H1 (cell line): ENCODE measurements around the gene SPAG16. TPM values are rescaled to one million over a fixed set of nuclear protein-coding genes. Genes with fewer than 3 reads are reported as not detected.

Experiments
- CTCF ChIA-PET: fragments of 300-600 bp; sonication (Branson Sonifier 250); formaldehyde crosslinking; loops from one replicate; lab custom pipeline; 2021; ENCODE audit not compliant: partially characterized antibody; lab: Charles Lee
- POLR2A ChIA-PET: fragments of 300-600 bp; sonication (Branson Sonifier 250); formaldehyde crosslinking; loops from one replicate; lab custom pipeline; 2021; ENCODE audit warnings: inconsistent platforms; ENCODE audit not compliant: partially characterized antibody; lab: Charles Lee
- DNase-seq, 2 experiments: peaks; one replicate each; pipeline versions ENCODE4 v3.0.0 to v3.0.0-alpha.2; 2010 to 2022; ENCODE audit warnings: low spot score in 2 of 2, low read depth in 1 of 2, mixed read lengths in 1 of 2
- FAIRE-seq: peaks from 2 replicates; lab custom pipeline; 2011; peaks lifted over from hg19 to GRCh38; lab: Jason Lieb, UNC
- H2AFZ ChIP-seq: 2 replicates; pipeline ENCODE4 v1.8.1; 2012; ENCODE audit warnings: low read length, inconsistent platforms
- H2AK5ac ChIP-seq: 2 replicates; pipeline ENCODE4 v1.6.1; 2013; ENCODE audit warnings: low read depth, low read length
- H2BK120ac ChIP-seq: replicated peaks from 2 replicates; pipeline ENCODE3; 2013; ENCODE audit warnings: low read depth, low read length, inconsistent platforms
- H2BK12ac ChIP-seq: 2 replicates; pipeline ENCODE4 v1.6.1; 2013; ENCODE audit warnings: low read depth, low read length
- H2BK15ac ChIP-seq: 2 replicates; pipeline ENCODE4 v1.6.1; 2013; ENCODE audit warnings: low read length
- H2BK20ac ChIP-seq: 2 replicates; pipeline ENCODE4 v1.6.1; 2013; ENCODE audit warnings: low read length
- H2BK5ac ChIP-seq: 2 replicates; pipeline ENCODE4 v1.6.1; 2013; ENCODE audit warnings: low read depth, low read length
- H3K14ac ChIP-seq: 2 replicates; pipeline ENCODE4 v1.6.1; 2013; ENCODE audit warnings: inconsistent platforms; ENCODE audit not compliant: insufficient read length
- H3K18ac ChIP-seq: 2 replicates; pipeline ENCODE4 v1.6.1; 2013; ENCODE audit warnings: low read length; ENCODE audit errors: extremely low read depth
- H3K23ac ChIP-seq: 2 replicates; pipeline ENCODE4 v1.6.1; 2013; ENCODE audit warnings: inconsistent platforms; ENCODE audit not compliant: insufficient read length
- H3K23me2 ChIP-seq: 2 replicates; pipeline ENCODE4 v1.6.1; 2013; ENCODE audit warnings: low read depth, low read length
- H3K27ac ChIP-seq: 2 replicates; pipeline ENCODE4 v1.6.1; 2011; ENCODE audit warnings: low read depth, low read length, inconsistent platforms
- H3K27me3 ChIP-seq, 4 experiments: replicated peaks in 1 of 4; 1 replicate in 1 of 4; 2 replicates in 3 of 4; pipeline versions ENCODE4 v1.6.1 to v1.8.1; 2011 to 2013; ENCODE audit warnings: low read length in 3 of 4, mild to moderate bottlenecking in 3 of 4, inconsistent platforms in 2 of 4, mixed read lengths in 2 of 4, moderate library complexity in 1 of 4; ENCODE audit not compliant: control insufficient read depth in 3 of 4, insufficient read depth in 3 of 4; ENCODE audit errors: extremely low read depth in 1 of 4
- H3K36me3 ChIP-seq, 4 experiments: 2 replicates each; pipeline versions ENCODE4 v1.6.1 to v1.8.1; 2011 to 2013; ENCODE audit warnings: mild to moderate bottlenecking in 4 of 4, low read length in 3 of 4, moderate library complexity in 2 of 4, control low read depth in 1 of 4, inconsistent platforms in 1 of 4; ENCODE audit not compliant: insufficient read depth in 4 of 4, control insufficient read depth in 2 of 4
- H3K4ac ChIP-seq: replicated peaks from 2 replicates; pipeline ENCODE3; 2013; ENCODE audit warnings: low read length, low read depth, mixed read lengths, inconsistent platforms; ENCODE audit not compliant: insufficient read length
- H3K4me1 ChIP-seq, 4 experiments: replicated peaks in 1 of 4; 1 replicate in 1 of 4; 2 replicates in 3 of 4; pipeline versions ENCODE4 v1.6.1 to v1.8.1; 2011 to 2013; ENCODE audit warnings: low read length in 3 of 4, inconsistent platforms in 2 of 4, mixed read lengths in 1 of 4; ENCODE audit not compliant: insufficient read depth in 4 of 4, control insufficient read depth in 3 of 4
- H3K4me2 ChIP-seq, 2 experiments: 2 replicates each; pipeline versions ENCODE4 v1.6.1 to v1.8.1; 2011 to 2013; ENCODE audit warnings: low read depth in 2 of 2, low read length in 2 of 2, control low read depth in 1 of 2, inconsistent platforms in 1 of 2, mild to moderate bottlenecking in 1 of 2; ENCODE audit not compliant: insufficient read depth in 1 of 2
- H3K4me3 ChIP-seq, 4 experiments: fragments of 200-600, 300-600 bp in 1 of 4; sonication (generic), shearing (Covaris generic), sonication (Bioruptor Twin) in 1 of 4; 2 replicates each; pipeline versions ENCODE4 v1.5.1 to v1.8.1; 2011 to 2016; ENCODE audit warnings: low read length in 4 of 4, low read depth in 3 of 4, control low read depth in 2 of 4, inconsistent platforms in 2 of 4, mild to moderate bottlenecking in 2 of 4, mixed read lengths in 1 of 4, moderate library complexity in 1 of 4; ENCODE audit not compliant: insufficient read depth in 2 of 4; ENCODE audit errors: extremely low read depth in 1 of 4
- H3K56ac ChIP-seq: replicated peaks from 2 replicates; pipeline ENCODE3; 2013; ENCODE audit warnings: low read depth, mild to moderate bottlenecking, mixed read lengths, low read length, inconsistent platforms; ENCODE audit not compliant: insufficient read length
- H3K79me1 ChIP-seq: 2 replicates; pipeline ENCODE4 v1.6.1; 2013; ENCODE audit warnings: low read depth, low read length, control low read depth
- H3K79me2 ChIP-seq, 2 experiments: 2 replicates each; pipeline versions ENCODE4 v1.6.1 to v1.8.1; 2012 to 2013; ENCODE audit warnings: low read length in 2 of 2, mild to moderate bottlenecking in 2 of 2, inconsistent platforms in 1 of 2; ENCODE audit not compliant: insufficient read depth in 2 of 2, control insufficient read depth in 1 of 2
- H3K9ac ChIP-seq, 4 experiments: replicated peaks in 1 of 4; 1 replicate in 1 of 4; 2 replicates in 3 of 4; pipeline versions ENCODE4 v1.6.1 to v1.8.1; 2011 to 2013; ENCODE audit warnings: low read depth in 3 of 4, low read length in 3 of 4, control low read depth in 2 of 4, mild to moderate bottlenecking in 2 of 4, moderate library complexity in 2 of 4, inconsistent platforms in 1 of 4; ENCODE audit errors: extremely low read depth in 1 of 4
- H3K9me3 ChIP-seq, 2 experiments: 2 replicates each; pipeline versions ENCODE4 v1.6.1 to v1.8.1; 2012 to 2013; ENCODE audit warnings: mild to moderate bottlenecking in 2 of 2, moderate library complexity in 2 of 2, control low read depth in 1 of 2, inconsistent platforms in 1 of 2, low read depth in 1 of 2, low read length in 1 of 2, mixed read lengths in 1 of 2; ENCODE audit not compliant: insufficient read depth in 2 of 2
- H4K20me1 ChIP-seq, 2 experiments: replicated peaks in 1 of 2; 2 replicates each; pipeline versions ENCODE3 to v1.8.1; 2011 to 2013; ENCODE audit warnings: inconsistent platforms in 2 of 2, low read length in 2 of 2, mild to moderate bottlenecking in 1 of 2; ENCODE audit not compliant: insufficient read depth in 2 of 2, control insufficient read depth in 1 of 2
- H4K5ac ChIP-seq: 2 replicates; pipeline ENCODE4 v1.6.1; 2013; ENCODE audit warnings: low read length, low read depth, mixed read lengths, inconsistent platforms; ENCODE audit not compliant: insufficient read length
- H4K8ac ChIP-seq: 2 replicates; pipeline ENCODE4 v1.8.0; 2013; ENCODE audit warnings: mild to moderate bottlenecking, moderate library complexity, low read length, inconsistent platforms; ENCODE audit not compliant: insufficient read depth; ENCODE audit errors: extremely low read depth
- H4K91ac ChIP-seq: replicated peaks from 2 replicates; pipeline ENCODE3; 2013; ENCODE audit warnings: low read length, mixed read lengths, inconsistent platforms; ENCODE audit not compliant: insufficient read length
- ATF3 ChIP-seq: IDR thresholded peaks from 2 replicates; pipeline ENCODE4 v1.6.1; 2011; ENCODE audit warnings: low read depth, mild to moderate bottlenecking, low read length; ENCODE audit not compliant: insufficient read depth
- BCL11A ChIP-seq, 2 experiments: IDR thresholded peaks; one replicate each; pipeline ENCODE4 v1.6.1; 2011; ENCODE audit warnings: low read depth in 2 of 2, low read length in 2 of 2, mild to moderate bottlenecking in 2 of 2
- CEBPB ChIP-seq: IDR thresholded peaks from 2 replicates; pipeline ENCODE4 v1.6.1; 2012; ENCODE audit warnings: low read depth, low read length
- CHD2 ChIP-seq: IDR thresholded peaks from 2 replicates; pipeline ENCODE4 v1.6.1; 2012; ENCODE audit warnings: low read length, improper control_type of control experiment
- JUN ChIP-seq: IDR thresholded peaks from 2 replicates; pipeline ENCODE4 v1.6.1; 2011; ENCODE audit warnings: low read depth, mild to moderate bottlenecking, improper control_type of control experiment, low read length
- NRF1 ChIP-seq: IDR thresholded peaks from 2 replicates; pipeline ENCODE4 v1.6.1; 2011; ENCODE audit warnings: mild to moderate bottlenecking, low read depth, low read length, improper control_type of control experiment
- SIN3A ChIP-seq, 2 experiments: IDR thresholded peaks in 1 of 2; conservative IDR thresholded peaks in 1 of 2; 2 replicates each; pipeline ENCODE4 v1.6.1; 2011 to 2012; ENCODE audit warnings: low read length in 2 of 2, improper control_type of control experiment in 1 of 2, low read depth in 1 of 2, mild to moderate bottlenecking in 1 of 2
- SIX5 ChIP-seq: IDR thresholded peaks from 2 replicates; pipeline ENCODE4 v1.6.1; 2011; ENCODE audit warnings: mild to moderate bottlenecking, low read depth, low read length
- SP4 ChIP-seq: IDR thresholded peaks from 2 replicates; pipeline ENCODE4 v1.6.1; 2012; ENCODE audit warnings: low read length, inconsistent platforms
- YY1 ChIP-seq: IDR thresholded peaks from 2 replicates; pipeline ENCODE4 v1.6.1; 2011; ENCODE audit warnings: low read depth, mild to moderate bottlenecking, low read length
- polyA plus RNA-seq, 7 experiments: library from polyadenylated mRNA; depleted of rRNA in 3 of 7; stranded (reverse) in 5 of 7; unstranded in 2 of 7; fragments of >200 nt in 5 of 7; fragments of 200-250 nt in 2 of 7; gene quantifications; 1 replicate in 5 of 7; 2 replicates in 1 of 7; 4 replicates in 1 of 7; pipeline versions ENCODE4 v1.2.1 to v1.2.3, GENCODE V29; 2011 to 2013; ENCODE audit warnings: missing spikeins in 2 of 7, mixed read lengths in 2 of 7
- total RNA-seq: library from RNA; stranded (reverse); fragmentation: NEBNext Ultra II Directional; extraction: Animal tissue kit (Norgen Biotek cat#: 25700); gene quantifications from 2 replicates; pipeline ENCODE4 v1.2.1, GENCODE V29; 2021

Gene SPAG16
- total and polyA plus RNA-seq, 2 of the 8 experiments (the other 6 are each of a cell fraction or from before 2014, with no cell fraction given), result 6.0 to 14.9 TPM

GRCh38 chr2:213834331-213834730 is 550.1 kb downstream of the SPAG16 start:
- CTCF ChIA-PET, result interaction anchor here (0.6 to 1.1 kb wide), 2 partner anchors 345 to 1147 kb away, joined by 3 to 4 read pairs; no protein-coding TSS in a partner anchor
- POLR2A ChIA-PET, result no interaction called here
- H3K4me1 ChIP-seq, result no peaks in the 10 kb centered on the region
- no peak overlapping the region for H4K5ac ChIP-seq
- H3K79me2 ChIP-seq, result no peaks in the 10 kb centered on the region
- no peak overlapping the region for H4K91ac ChIP-seq
- no peak overlapping the region for H3K14ac ChIP-seq
- H3K56ac ChIP-seq, result no peak overlapping the region
- H3K23me2 ChIP-seq, result no peaks in the 10 kb centered on the region
- H4K20me1 ChIP-seq, result no peaks in the 10 kb centered on the region
- H3K4me2 ChIP-seq, result no peak overlapping the region
- H3K27me3 ChIP-seq, result no peaks in the 10 kb centered on the region
- DNase-seq (no peak), FAIRE-seq (no peak)
- TF ChIP-seq CHD2, result no peak
- no peak for TF ChIP-seq BCL11A (IDR thresholded peaks at IDR 0.05; ENCODE audit: low read depth in 2 of 2, low read length in 2 of 2)
- TF ChIP-seq JUN, result no peak
- TF ChIP-seq SIN3A (conservative IDR thresholded peaks at IDR 0.05 in 1 of 2, IDR thresholded peaks at IDR 0.05 in 1 of 2; ENCODE audit: low read depth in 1 of 2, low read length in 2 of 2), result no peak
- no peak for TF ChIP-seq SP4
- TF ChIP-seq ATF3, result no peak
- TF ChIP-seq NRF1, result no peak
- TF ChIP-seq CEBPB, result no peak
- TF ChIP-seq SIX5, result no peak
- no peak for TF ChIP-seq YY1
- no peak overlapping the region for H2BK12ac ChIP-seq
- no peak overlapping the region for H3K9ac ChIP-seq
- no peak overlapping the region for H3K27ac ChIP-seq
- H2BK15ac ChIP-seq, result no peak overlapping the region
- H3K18ac ChIP-seq, result no peak overlapping the region
- no peak overlapping the region for H3K4ac ChIP-seq
- H2AFZ ChIP-seq, result no peak overlapping the region
- no peak overlapping the region for H2BK120ac ChIP-seq
- H3K36me3 ChIP-seq, result no peaks in the 10 kb centered on the region
- no peak overlapping the region for H4K8ac ChIP-seq
- H3K9me3 ChIP-seq, result no peaks in the 10 kb centered on the region; a peak in 1 of 4 replicates
- no peak overlapping the region for H2BK20ac ChIP-seq
- no peak overlapping the region for H3K23ac ChIP-seq
- H2AK5ac ChIP-seq, result no peak overlapping the region
- H3K79me1 ChIP-seq, result no peaks in the 10 kb centered on the region
- no peak overlapping the region for H3K4me3 ChIP-seq
- H2BK5ac ChIP-seq, result no peak overlapping the region
